ENCODE results near the gene MAP6. TPM values are rescaled to one million over a fixed set of nuclear protein-coding genes. Genes with fewer than 3 reads are reported as not detected.

MAP6 gene
- total and polyA plus RNA-seq, 9 of the 15 experiments (the other 6 are each of a cell fraction or from before 2014, with no cell fraction given), result not detected

DNA sequence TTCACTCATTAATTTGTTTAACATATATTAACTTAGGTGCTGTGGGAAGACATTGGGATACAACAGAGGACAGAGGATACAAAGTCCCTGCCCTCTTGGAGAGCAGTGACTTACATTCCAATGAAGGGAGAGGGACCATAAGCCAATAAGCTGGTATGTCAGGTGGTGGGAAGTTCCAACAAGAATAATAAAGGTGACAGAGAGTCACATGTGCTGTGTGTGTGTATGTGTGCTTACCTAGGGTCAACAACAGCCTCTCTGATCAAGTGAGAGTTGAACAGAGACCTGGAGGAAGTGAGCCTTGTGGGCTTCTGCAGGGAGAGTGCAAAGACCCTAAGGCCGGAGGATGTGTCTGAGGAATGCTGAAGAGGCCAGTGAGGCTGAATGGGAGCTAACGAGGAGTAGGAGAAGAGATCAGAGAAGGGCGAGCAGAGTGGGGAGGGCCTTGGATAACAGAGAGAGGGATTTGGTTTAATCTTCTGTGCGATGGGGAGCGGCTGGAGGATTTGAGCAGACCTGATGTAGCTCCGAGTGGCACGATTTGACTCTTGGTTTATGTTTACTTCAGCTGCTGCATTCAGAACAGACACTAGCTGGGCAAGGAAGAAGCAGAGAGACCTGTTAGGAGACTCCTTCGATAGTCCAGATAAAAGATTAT lies 35.3 kb downstream of the MAP6 start (continued):
- TF ChIP-seq, protein P1, sequence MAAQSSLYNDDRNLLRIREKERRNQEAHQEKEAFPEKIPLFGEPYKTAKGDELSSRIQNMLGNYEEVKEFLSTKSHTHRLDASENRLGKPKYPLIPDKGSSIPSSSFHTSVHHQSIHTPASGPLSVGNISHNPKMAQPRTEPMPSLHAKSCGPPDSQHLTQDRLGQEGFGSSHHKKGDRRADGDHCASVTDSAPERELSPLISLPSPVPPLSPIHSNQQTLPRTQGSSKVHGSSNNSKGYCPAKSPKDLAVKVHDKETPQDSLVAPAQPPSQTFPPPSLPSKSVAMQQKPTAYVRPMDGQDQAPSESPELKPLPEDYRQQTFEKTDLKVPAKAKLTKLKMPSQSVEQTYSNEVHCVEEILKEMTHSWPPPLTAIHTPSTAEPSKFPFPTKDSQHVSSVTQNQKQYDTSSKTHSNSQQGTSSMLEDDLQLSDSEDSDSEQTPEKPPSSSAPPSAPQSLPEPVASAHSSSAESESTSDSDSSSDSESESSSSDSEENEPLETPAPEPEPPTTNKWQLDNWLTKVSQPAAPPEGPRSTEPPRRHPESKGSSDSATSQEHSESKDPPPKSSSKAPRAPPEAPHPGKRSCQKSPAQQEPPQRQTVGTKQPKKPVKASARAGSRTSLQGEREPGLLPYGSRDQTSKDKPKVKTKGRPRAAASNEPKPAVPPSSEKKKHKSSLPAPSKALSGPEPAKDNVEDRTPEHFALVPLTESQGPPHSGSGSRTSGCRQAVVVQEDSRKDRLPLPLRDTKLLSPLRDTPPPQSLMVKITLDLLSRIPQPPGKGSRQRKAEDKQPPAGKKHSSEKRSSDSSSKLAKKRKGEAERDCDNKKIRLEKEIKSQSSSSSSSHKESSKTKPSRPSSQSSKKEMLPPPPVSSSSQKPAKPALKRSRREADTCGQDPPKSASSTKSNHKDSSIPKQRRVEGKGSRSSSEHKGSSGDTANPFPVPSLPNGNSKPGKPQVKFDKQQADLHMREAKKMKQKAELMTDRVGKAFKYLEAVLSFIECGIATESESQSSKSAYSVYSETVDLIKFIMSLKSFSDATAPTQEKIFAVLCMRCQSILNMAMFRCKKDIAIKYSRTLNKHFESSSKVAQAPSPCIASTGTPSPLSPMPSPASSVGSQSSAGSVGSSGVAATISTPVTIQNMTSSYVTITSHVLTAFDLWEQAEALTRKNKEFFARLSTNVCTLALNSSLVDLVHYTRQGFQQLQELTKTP (IDR thresholded peaks at IDR 0.05; ENCODE audit: low read depth in 1 of 2, partially characterized antibody in 2 of 2), result no peak
- TF ChIP-seq TFAM (CRISPR knock-in tag; conservative IDR thresholded peaks at IDR 0.05) (no peak), ASH1L (IDR thresholded peaks at IDR 0.05; ENCODE audit: borderline replicate concordance, low read depth, partially characterized antibody) (no peak)

DNA sequence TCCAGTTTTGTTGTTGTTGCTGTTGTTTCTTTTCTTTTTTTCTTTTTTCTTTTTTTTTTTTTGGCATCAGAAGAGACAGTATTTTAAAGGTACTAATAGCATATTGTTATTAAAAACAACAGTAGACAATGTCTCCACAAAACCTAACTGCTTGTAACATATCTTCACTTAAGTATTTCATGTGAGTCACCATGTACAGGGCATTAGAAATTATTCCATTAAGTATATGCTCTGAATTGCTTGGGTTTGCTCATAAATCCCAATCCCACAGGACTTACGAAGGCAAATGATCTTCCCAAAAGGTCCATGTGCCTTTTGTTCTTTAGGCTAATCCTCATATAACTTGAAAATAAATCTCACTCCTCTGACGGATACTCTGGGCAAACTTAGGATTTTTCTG lies 35.9 kb downstream of the MAP6 start:
- in situ Hi-C loops (cut with MboI) (no loop called here), intact Hi-C loops (cut with micrococcal nuclease) (no loop called here)
- Histone ChIP-seq H3K27me3 (ENCODE audit: control insufficient read depth in 2 of 2, insufficient read depth in 2 of 2, low read length in 2 of 2) (peaks cover 15 to 19% of the 10 kb centered on the region in 2 experiments; a peak in 3 of 5 replicates), H3K27ac (ENCODE audit: extremely low read depth, low read depth, low read length) (no peak overlapping the region), H3K4me1 (replicated peaks in 1 of 2; ENCODE audit: control insufficient read depth in 2 of 2, insufficient read depth in 2 of 2, low read length in 2 of 2) (peaks cover 0 to 5% of the 10 kb centered on the region in 2 experiments; a peak in 3 of 5 replicates), H3K9ac (ENCODE audit: insufficient read depth in 1 of 2, low read depth in 2 of 2, low read length in 2 of 2) (no peak overlapping the region), H3K9me1 (ENCODE audit: control insufficient read depth, insufficient read depth, low read length) (no peaks in the 10 kb centered on the region), H3K79me2 (ENCODE audit: control insufficient read depth, insufficient read depth, low read length) (no peaks in the 10 kb centered on the region), H3K36me3 (ENCODE audit: control insufficient read depth, insufficient read depth, low read length) (no peaks in the 10 kb centered on the region), H3K9me3 (replicated peaks; ENCODE audit: control insufficient read depth, insufficient read depth, low read depth, low read length) (no peaks in the 10 kb centered on the region), H2AFZ (ENCODE audit: low read depth, low read length) (no peak overlapping the region), H4K20me1 (replicated peaks; ENCODE audit: control insufficient read depth, insufficient read depth, low read length) (no peaks in the 10 kb centered on the region), H3K4me3 (no peak overlapping the region), H3K4me2 (ENCODE audit: insufficient read depth, low read length) (no peak overlapping the region)
- ATAC-seq, result no peak
- WGBS (ENCODE audit: insufficient coverage, low coverage, missing lambda C conversion rate), result 16% methylated on average over 2 of the region's 2 CpGs
- FAIRE-seq, result no peak
- no TSS peak for BruUV-seq (replicated peaks)
- CTCF ChIA-PET (ENCODE audit: low intra/inter-chr PET ratio), result no interaction called here
- DNase-seq (ENCODE audit: extremely low read depth in 1 of 4, low spot score in 3 of 4), result no peak
- POLR2A ChIA-PET, result interaction anchor here (0.7 kb wide), 1 partner anchor 17 kb away, joined by 3 read pairs; no protein-coding TSS in a partner anchor
- TF ChIP-seq, protein P2, sequence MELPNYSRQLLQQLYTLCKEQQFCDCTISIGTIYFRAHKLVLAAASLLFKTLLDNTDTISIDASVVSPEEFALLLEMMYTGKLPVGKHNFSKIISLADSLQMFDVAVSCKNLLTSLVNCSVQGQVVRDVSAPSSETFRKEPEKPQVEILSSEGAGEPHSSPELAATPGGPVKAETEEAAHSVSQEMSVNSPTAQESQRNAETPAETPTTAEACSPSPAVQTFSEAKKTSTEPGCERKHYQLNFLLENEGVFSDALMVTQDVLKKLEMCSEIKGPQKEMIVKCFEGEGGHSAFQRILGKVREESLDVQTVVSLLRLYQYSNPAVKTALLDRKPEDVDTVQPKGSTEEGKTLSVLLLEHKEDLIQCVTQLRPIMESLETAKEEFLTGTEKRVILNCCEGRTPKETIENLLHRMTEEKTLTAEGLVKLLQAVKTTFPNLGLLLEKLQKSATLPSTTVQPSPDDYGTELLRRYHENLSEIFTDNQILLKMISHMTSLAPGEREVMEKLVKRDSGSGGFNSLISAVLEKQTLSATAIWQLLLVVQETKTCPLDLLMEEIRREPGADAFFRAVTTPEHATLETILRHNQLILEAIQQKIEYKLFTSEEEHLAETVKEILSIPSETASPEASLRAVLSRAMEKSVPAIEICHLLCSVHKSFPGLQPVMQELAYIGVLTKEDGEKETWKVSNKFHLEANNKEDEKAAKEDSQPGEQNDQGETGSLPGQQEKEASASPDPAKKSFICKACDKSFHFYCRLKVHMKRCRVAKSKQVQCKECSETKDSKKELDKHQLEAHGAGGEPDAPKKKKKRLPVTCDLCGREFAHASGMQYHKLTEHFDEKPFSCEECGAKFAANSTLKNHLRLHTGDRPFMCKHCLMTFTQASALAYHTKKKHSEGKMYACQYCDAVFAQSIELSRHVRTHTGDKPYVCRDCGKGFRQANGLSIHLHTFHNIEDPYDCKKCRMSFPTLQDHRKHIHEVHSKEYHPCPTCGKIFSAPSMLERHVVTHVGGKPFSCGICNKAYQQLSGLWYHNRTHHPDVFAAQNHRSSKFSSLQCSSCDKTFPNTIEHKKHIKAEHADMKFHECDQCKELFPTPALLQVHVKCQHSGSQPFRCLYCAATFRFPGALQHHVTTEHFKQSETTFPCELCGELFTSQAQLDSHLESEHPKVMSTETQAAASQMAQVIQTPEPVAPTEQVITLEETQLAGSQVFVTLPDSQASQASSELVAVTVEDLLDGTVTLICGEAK (IDR thresholded peaks at IDR 0.05), result no peak
- TF ChIP-seq, protein P2 (CRISPR knock-in tag; IDR thresholded peaks at IDR 0.05), result no peak
- no peak for TF ChIP-seq SRSF1 (IDR thresholded peaks at IDR 0.05; ENCODE audit: low read depth, low read length)
- TF ChIP-seq ASH1L (IDR thresholded peaks at IDR 0.05; ENCODE audit: borderline replicate concordance, low read depth, partially characterized antibody), result no peak

Data from K562 (cell line).